HG03439 (cell line): ENCODE data around the gene TAPBP.
"Not testable (repeated sequence)": the region's sequence is repeated elsewhere in the genome, so short reads cannot be mapped to it uniquely, and the experiment has no call there.

Experiments
- ATAC-seq: cut with Tn5 transposase; IDR thresholded peaks from one replicate; pipeline ENCODE4 v1.9.1; 2021; ENCODE audit warnings: mild to moderate bottlenecking, moderate library complexity; ENCODE audit not compliant: unreplicated experiment

TAPBP gene

GRCh38 chr6:33297956-33298772 lies 15.7 kb downstream of the TAPBP start:
- no peak for ATAC-seq

DNA sequence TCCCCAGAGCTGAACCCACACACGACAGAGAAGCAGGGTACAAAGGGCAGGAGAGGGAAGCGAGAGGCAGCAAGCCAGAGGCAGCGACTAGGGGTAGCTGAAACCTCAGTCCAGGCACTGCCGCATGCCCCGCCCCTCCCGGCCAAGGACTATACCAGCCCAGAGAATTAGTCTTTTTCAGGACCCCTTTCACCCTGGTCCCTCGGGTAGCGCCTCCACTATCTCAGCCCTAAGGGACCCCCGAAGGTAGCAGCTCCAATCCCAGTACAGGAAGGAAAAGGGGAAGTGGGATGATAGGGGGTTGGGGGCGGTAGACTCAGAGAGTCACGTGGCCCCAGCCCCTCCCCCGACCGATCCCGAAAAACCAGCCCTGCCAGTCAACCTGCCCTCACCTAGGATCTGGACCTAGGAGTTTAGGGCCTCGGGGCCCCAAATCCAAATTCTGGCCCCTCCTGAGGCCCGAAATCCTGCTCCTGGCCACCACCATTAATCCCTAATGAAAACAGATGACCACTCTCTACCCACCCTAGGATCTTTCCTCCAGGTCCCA lies 16.4 kb downstream of the TAPBP start:
- ATAC-seq, result no peak

DNA sequence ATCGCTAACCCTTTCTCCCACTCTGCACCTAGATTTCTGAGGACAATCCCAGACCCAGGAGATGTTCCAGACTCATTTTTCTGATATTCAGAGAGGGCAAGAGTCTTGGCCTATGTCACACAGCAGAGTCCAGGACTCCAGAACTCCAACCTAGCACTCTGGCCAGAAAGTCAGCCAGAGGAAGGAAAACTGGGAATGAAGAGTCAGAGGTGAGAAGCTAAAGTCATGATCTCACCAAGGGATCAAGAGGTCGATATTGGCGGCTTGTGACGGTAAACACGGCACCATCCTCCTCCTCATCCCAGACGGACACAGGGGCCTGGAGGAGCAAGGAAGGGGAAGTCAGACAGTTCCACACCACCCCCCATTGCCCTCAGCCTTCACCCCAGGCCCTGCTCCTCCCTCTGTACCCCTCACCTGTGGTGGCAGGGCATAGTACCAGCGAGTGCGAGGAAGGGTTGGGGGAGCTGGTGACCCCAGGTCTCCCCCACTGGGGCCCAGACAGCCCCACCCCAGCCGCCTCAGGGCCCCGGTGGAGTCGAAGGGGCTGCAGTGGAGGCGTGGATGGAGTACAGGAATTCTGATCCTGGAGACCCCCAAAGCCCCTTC lies 17.0 kb downstream of the TAPBP start:
- ATAC-seq, result no peak

GRCh38 chr6:33295621-33296369 lies 18.1 kb downstream of the TAPBP start:
- no peak for ATAC-seq

GRCh38 chr6:33294086-33294823 lies 19.6 kb downstream of the TAPBP start:
- no peak for ATAC-seq

- no peak for ATAC-seq
Measured at GRCh38 chr6:33292996-33293682, 20.7 kb downstream of the TAPBP start.

DNA sequence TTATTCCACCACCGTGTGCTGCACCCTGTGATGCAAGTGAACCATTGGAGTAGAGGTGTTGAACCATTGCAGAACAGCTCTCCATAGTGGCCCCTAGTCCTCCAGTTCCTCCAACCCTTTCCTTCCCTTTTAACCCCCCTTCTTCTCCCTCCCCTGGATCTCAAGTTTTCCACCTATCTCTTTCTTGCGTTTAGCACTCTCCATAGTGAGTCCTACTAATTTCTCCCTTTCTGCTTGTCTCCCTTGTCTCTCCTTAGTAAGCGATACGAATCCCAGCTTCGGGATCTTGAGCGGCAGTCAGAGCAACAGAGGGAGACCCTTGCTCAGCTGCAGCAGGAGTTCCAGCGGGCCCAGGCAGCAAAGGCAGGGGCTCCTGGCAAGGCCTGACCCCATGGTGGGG lies 23.4 kb downstream of the TAPBP start:
- ATAC-seq, result no peak

- no peak for ATAC-seq
Measured at GRCh38 chr6:33289784-33290315, 24.0 kb downstream of the TAPBP start.

DNA sequence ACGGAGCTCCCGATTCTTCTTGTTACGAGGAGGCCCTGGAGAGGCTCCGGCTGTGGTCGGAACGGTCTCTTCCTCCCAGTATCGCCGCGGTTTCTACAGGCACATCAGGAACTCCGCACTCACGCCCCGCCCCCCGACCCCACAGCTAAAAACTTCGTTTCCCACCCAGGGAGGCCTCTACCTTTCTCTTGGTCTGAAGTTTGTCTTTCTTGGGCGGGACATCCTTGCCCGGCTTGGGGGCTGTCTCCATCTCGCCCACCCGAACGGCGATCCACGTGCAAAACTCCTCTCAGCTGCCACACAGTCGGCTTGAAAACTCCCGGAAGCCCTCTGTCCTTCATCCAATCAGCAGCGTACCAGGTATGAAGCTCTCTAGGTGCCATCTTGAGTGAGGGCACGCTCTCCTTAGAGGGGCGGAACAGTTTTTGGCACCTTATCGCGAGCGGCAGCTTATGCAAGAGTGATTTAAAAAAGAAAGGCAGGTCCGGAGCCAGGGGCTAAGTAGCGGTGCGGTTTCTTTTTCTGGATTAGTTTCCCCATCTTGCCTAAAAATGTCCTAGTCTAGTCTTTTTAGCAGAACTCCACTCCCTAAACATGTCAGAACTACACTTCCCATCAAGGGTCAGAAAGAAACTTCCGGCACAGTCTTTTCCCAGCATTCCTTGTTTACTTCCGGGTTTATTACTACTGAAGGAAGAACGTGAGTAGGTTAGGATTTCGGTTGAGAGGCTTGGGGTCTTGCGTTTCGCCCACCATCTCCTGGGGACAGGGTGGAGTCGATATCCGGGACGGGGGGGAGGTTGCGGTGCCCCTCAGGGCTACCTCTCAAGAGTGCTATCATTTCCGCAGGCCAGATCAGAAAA lies 24.7 kb downstream of the TAPBP start, which contains the start of the genes PFDN6 and WDR46:
TSS of gene PFDN6 (plus strand) at position 681 of the 863 bp plus-strand sequence. CDS start 256 bp downstream, outside the sequence.
TSS of gene WDR46 (minus strand) at position 319 of the 863 bp plus-strand sequence. CDS start at position 250, 69 bp downstream.
- peak; percentile 83 for ATAC-seq

- no peak for ATAC-seq
Measured at GRCh38 chr6:33288141-33288920, 25.5 kb downstream of the TAPBP start.

DNA sequence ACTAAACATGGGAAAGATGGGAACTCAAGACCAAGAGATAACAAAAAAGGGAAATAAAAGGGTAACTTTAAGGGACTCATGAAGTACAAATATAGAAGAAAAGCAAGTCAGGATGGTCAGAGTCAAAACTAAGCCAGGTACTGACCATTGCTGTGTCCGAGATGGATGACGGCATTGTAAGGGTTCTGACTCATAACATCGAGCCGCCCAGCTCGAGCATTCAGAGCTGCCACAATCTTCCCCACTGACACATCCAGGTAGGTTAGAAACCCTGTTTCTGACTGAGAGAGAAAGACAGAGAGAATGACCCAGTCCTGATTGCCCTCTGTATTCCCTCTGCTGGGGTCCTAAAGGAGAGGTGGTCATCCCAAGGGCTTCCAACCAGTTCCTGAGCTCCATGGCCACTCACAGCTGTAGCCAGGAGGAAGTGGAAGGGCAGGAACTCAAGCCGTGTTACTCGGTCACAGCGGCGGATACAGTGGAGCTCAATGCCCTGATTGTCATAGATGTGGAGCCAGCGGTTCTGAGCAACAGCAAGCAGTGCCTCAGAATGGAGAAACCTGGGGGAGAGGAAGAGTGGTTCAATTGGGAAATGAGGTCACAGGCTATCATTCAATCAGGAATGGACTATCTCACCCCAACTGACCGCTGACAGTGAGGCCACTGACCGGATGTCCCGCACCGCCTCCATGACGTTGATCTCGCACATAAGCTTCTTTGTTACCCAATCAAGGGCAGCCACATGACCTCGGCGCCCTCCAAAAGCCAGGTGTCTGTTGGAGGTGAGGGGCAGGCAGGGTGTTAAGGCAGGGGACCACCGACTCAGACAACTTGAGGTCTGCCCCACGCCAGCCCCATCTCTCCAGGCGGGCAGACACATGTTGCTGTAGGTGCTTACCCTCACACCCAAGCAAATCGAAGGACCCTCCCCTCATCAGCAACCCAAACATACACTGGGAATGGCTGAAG lies 26.6 kb downstream of the TAPBP start:
- ATAC-seq, result no peak

- ATAC-seq, result not testable (repeated sequence)
Measured at GRCh38 chr6:33285214-33285613, 28.7 kb downstream of the TAPBP start.

DNA sequence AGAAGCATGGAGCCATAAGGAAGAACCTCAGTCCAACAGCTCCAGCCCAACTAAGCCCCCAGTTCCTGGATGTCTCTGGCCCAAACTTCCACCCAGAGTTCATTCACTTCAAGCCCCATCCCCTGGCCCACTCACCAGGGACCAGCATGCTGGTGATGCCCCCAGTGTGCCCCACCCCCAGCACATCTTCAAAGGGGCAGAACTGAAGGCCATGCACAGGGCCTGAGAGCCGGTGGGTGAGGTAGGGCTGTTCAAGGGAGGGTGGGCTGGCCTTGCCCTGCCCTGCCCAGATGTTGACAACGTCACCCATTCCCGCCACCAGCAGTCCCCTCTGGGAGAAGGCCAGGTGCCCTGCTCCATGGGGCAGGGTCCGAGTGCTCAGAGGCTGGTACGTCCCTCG lies 33.3 kb downstream of the TAPBP start:
- ATAC-seq, result no peak

DNA sequence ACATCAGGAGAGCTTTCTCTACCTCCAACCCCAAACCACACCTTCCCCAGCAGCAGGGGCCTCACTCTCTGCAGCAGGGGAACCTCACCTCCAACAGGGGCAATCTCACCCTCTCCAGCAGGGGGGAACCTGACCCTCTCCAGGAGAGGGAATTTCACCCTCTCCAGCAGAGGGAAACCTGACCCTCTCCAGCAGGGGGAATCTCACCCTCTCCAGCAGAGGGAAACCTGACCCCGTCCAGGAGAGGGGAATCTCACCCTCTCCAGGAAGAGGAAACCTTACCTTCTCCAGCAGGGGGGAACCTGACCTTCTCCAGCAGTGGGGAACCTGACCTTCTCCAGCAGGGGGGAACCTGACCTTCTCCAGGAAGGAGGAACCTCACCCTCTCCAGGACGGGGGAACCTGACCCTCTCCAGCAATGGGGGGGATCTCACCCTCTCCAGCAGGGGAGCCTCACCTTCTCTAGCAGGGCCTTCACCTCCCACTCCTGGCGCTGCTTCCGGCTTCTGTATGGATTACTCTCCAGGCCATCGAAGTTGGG lies 33.8 kb downstream of the TAPBP start:
- ATAC-seq, result no peak

- no peak for ATAC-seq
Measured at GRCh38 chr6:33279257-33279695, 34.6 kb downstream of the TAPBP start.

GRCh38 chr6:33278810-33279209 lies 35.1 kb downstream of the TAPBP start:
- no peak for ATAC-seq

- no peak for ATAC-seq
Measured at GRCh38 chr6:33278392-33278741, 35.5 kb downstream of the TAPBP start.
